Activated T-cell treated with anti-CD3 and anti-CD28 coated beads, Interleukin-2, amount 50 U/mL, for 72 hours (primary cell): Measurements from ENCODE around the gene LSAMP. TPM values are rescaled to one million over a fixed set of nuclear protein-coding genes. Genes with fewer than 3 reads are reported as not detected.

Experiments
- ATAC-seq, 2 donors: fragments of 150-1000 bp; cut with Tn5 transposase; replicated peaks in 1 of 2; 2 replicates each; pipeline ENCODE4 v1.10.0; 2021; ENCODE audit warnings: moderate library complexity in 2 of 2, mild to moderate bottlenecking in 1 of 2
- DNase-seq, 2 donors: peaks; one replicate each; pipeline ENCODE4 v3.0.0; 2021 to 2022; ENCODE audit warnings: mixed read lengths in 1 of 2
- H3K27ac Mint-ChIP-seq: one replicate; pipeline ENCODE4 v1.8.0; 2022; ENCODE audit warnings: mild to moderate bottlenecking, moderate library complexity, mixed read lengths
- H3K27me3 Mint-ChIP-seq: one replicate; pipeline ENCODE4 v1.8.0; 2022; ENCODE audit warnings: low read depth, mixed read lengths
- H3K36me3 Mint-ChIP-seq, 2 donors: one replicate each; pipeline ENCODE4 v1.8.0; 2022; ENCODE audit warnings: mixed read lengths in 2 of 2, mild to moderate bottlenecking in 1 of 2; ENCODE audit not compliant: insufficient read depth in 2 of 2
- H3K4me1 Mint-ChIP-seq: one replicate; pipeline ENCODE4 v1.8.0; 2022; ENCODE audit warnings: low read depth, mixed read lengths
- H3K4me3 Mint-ChIP-seq, 2 donors: one replicate each; pipeline ENCODE4 v1.8.0; 2022; ENCODE audit warnings: mild to moderate bottlenecking in 2 of 2, mixed read lengths in 2 of 2, moderate library complexity in 2 of 2
- H3K9me3 Mint-ChIP-seq, 2 donors: one replicate each; pipeline ENCODE4 v1.8.0; 2022; ENCODE audit warnings: mixed read lengths in 2 of 2
- total RNA-seq, 2 donors: library from RNA; stranded (reverse); gene quantifications; one replicate each; pipeline ENCODE4 v1.2.3, GENCODE V29; 2022

The LSAMP gene
- total RNA-seq, 2 donors from 2014 or later, result not detected

GRCh38 chr3:116384717-116385116 is 60.6 kb downstream of the LSAMP start:
- Mint-ChIP-seq H3K36me3 (no peaks in the 10 kb centered on the region), H3K27ac (no peak overlapping the region), H3K27me3 (no peaks in the 10 kb centered on the region), H3K4me3 (no peak overlapping the region), H3K4me1 (no peaks in the 10 kb centered on the region), H3K9me3 (peaks cover 4 to 9% of the 10 kb centered on the region in 2 donors)
- ATAC-seq (no peak), DNase-seq (no peak)

GRCh38 chr3:116378077-116378476 is 67.2 kb downstream of the LSAMP start:
- Mint-ChIP-seq H3K4me3 (no peak overlapping the region), H3K27me3 (no peaks in the 10 kb centered on the region), H3K27ac (no peak overlapping the region), H3K4me1 (no peaks in the 10 kb centered on the region), H3K9me3 (peaks cover 0 to 5% of the 10 kb centered on the region in 2 donors), H3K36me3 (no peaks in the 10 kb centered on the region)
- DNase-seq (no peak), ATAC-seq (no peak)

- Mint-ChIP-seq H3K4me3 (no peak overlapping the region), H3K27ac (no peak overlapping the region), H3K4me1 (no peaks in the 10 kb centered on the region), H3K27me3 (no peaks in the 10 kb centered on the region), H3K9me3 (peaks cover 0 to 10% of the 10 kb centered on the region in 2 donors), H3K36me3 (no peaks in the 10 kb centered on the region)
- DNase-seq (no peak), ATAC-seq (no peak)
These were observed 70.4 kb downstream of the LSAMP start for GRCh38 chr3:116374901-116375300.

GRCh38 chr3:116367761-116368395 is 77.4 kb downstream of the LSAMP start:
- no peak for DNase-seq
- ATAC-seq, result no peak
- no peaks in the 10 kb centered on the region for H3K36me3 Mint-ChIP-seq
- H3K9me3 Mint-ChIP-seq, result peaks cover 0 to 9% of the 10 kb centered on the region in 2 donors
- H3K4me1 Mint-ChIP-seq, result no peaks in the 10 kb centered on the region
- H3K27ac Mint-ChIP-seq, result no peak overlapping the region
- H3K4me3 Mint-ChIP-seq, result no peak overlapping the region
- no peaks in the 10 kb centered on the region for H3K27me3 Mint-ChIP-seq

- Mint-ChIP-seq H3K36me3 (peaks cover 0 to 1% of the 10 kb centered on the region in 2 donors), H3K27ac (no peak overlapping the region), H3K4me3 (no peak overlapping the region), H3K9me3 (peaks cover 5 to 7% of the 10 kb centered on the region in 2 donors), H3K27me3 (no peaks in the 10 kb centered on the region), H3K4me1 (no peaks in the 10 kb centered on the region)
- ATAC-seq, result no peak
- no peak for DNase-seq
These were observed 89.2 kb downstream of the LSAMP start for GRCh38 chr3:116356056-116356455.

- ATAC-seq, result no peak
- Mint-ChIP-seq H3K27me3 (no peaks in the 10 kb centered on the region), H3K36me3 (peaks cover 0 to 1% of the 10 kb centered on the region in 2 donors), H3K4me3 (no peak overlapping the region), H3K4me1 (no peaks in the 10 kb centered on the region), H3K9me3 (peaks cover 5 to 7% of the 10 kb centered on the region in 2 donors), H3K27ac (no peak overlapping the region)
- DNase-seq, result no peak
These were observed 90.9 kb downstream of the LSAMP start for GRCh38 chr3:116354382-116354781.

DNA sequence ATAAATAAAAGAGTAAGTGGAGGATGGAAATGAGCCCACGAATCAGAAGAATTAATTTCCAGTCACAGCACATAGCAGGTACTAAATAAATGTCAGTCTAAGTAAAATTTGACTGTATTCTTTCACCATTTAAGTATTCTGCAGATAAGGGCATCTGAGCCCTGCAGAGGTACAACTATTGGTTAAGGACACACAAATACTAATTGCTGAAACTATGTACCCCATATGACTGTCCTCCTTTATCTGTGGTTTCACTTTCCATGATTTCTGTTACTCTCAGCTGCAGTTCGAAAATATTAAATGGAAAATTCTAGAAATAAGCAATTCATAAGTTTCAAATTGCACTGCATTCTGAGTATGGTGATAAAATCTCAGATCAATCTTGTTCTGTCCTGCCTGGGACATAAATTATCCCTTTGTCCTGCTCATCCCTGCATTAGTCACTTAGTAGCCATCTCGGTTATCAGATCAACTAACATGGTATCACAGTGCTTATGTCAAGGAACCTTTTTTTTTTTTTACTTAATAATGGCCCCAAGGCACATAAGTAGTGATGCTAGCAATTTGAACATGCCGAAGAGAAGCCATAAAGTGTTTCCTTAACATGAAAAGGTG is 95.1 kb downstream of the LSAMP start:
- DNase-seq (no peak), ATAC-seq (no peak)
- Mint-ChIP-seq H3K27me3 (no peaks in the 10 kb centered on the region), H3K36me3 (no peaks in the 10 kb centered on the region), H3K4me1 (no peaks in the 10 kb centered on the region), H3K27ac (no peak overlapping the region), H3K9me3 (peaks cover 0 to 6% of the 10 kb centered on the region in 2 donors), H3K4me3 (no peak overlapping the region)

- Mint-ChIP-seq H3K9me3 (peaks cover 0 to 6% of the 10 kb centered on the region in 2 donors), H3K27ac (no peak overlapping the region), H3K36me3 (no peaks in the 10 kb centered on the region), H3K27me3 (no peaks in the 10 kb centered on the region), H3K4me3 (no peak overlapping the region), H3K4me1 (no peaks in the 10 kb centered on the region)
- DNase-seq, result no peak
- ATAC-seq, result no peak
These were observed 97.1 kb downstream of the LSAMP start for GRCh38 chr3:116348216-116348615.

GRCh38 chr3:116342499-116342898 is 102.8 kb downstream of the LSAMP start:
- H3K27me3 Mint-ChIP-seq, result no peaks in the 10 kb centered on the region
- no peaks in the 10 kb centered on the region for H3K36me3 Mint-ChIP-seq
- no peak for ATAC-seq
- H3K4me1 Mint-ChIP-seq, result no peaks in the 10 kb centered on the region
- no peak overlapping the region for H3K4me3 Mint-ChIP-seq
- no peak overlapping the region for H3K27ac Mint-ChIP-seq
- peaks cover 4 to 6% of the 10 kb centered on the region in 2 donors for H3K9me3 Mint-ChIP-seq
- no peak for DNase-seq

DNA sequence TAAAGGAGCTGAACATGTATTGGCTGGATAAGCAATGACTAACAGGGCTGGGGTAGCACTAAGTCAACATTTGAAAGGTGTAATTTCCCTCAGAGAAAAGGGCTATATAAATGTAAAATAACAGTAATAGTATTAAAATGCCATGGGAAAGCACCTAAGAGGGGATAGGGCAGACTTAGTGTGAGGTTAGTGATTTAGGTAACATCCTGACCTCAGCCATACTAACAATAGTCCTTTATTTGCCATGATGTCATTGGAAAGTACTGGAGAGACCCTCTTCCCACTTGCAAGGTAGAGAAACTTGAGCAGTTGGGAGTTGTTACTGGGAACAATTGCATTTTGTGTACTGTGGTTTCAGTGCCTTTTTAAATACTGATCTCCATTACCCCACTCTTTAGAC is 103.4 kb downstream of the LSAMP start:
- Mint-ChIP-seq H3K4me1 (no peaks in the 10 kb centered on the region), H3K36me3 (no peaks in the 10 kb centered on the region), H3K9me3 (peaks cover 4 to 5% of the 10 kb centered on the region in 2 donors), H3K27me3 (no peaks in the 10 kb centered on the region), H3K27ac (no peak overlapping the region), H3K4me3 (no peak overlapping the region)
- ATAC-seq (no peak), DNase-seq (no peak)

- H3K9me3 Mint-ChIP-seq, result peaks cover 4 to 5% of the 10 kb centered on the region in 2 donors
- no peaks in the 10 kb centered on the region for H3K4me1 Mint-ChIP-seq
- H3K27me3 Mint-ChIP-seq, result no peaks in the 10 kb centered on the region
- ATAC-seq (no peak), DNase-seq (no peak)
- no peaks in the 10 kb centered on the region for H3K36me3 Mint-ChIP-seq
- no peak overlapping the region for H3K4me3 Mint-ChIP-seq
- no peak overlapping the region for H3K27ac Mint-ChIP-seq
These were observed 103.9 kb downstream of the LSAMP start for GRCh38 chr3:116341381-116341780.

- no peak overlapping the region for H3K27ac Mint-ChIP-seq
- H3K4me3 Mint-ChIP-seq, result no peak overlapping the region
- H3K27me3 Mint-ChIP-seq, result no peaks in the 10 kb centered on the region
- H3K36me3 Mint-ChIP-seq, result no peaks in the 10 kb centered on the region
- ATAC-seq, result no peak
- no peaks in the 10 kb centered on the region for H3K4me1 Mint-ChIP-seq
- DNase-seq, result no peak
- peaks cover 4 to 5% of the 10 kb centered on the region in 2 donors for H3K9me3 Mint-ChIP-seq
These were observed 104.5 kb downstream of the LSAMP start for GRCh38 chr3:116340680-116341216.

GRCh38 chr3:116339441-116340028 is 105.8 kb downstream of the LSAMP start:
- Mint-ChIP-seq H3K27ac (no peak overlapping the region), H3K9me3 (peaks cover 4 to 5% of the 10 kb centered on the region in 2 donors), H3K4me3 (no peak overlapping the region), H3K27me3 (no peaks in the 10 kb centered on the region), H3K36me3 (no peaks in the 10 kb centered on the region), H3K4me1 (no peaks in the 10 kb centered on the region)
- no peak for ATAC-seq
- no peak for DNase-seq
